Mesenchymal stem cell (in vitro differentiated cells and primary cell): ENCODE data around the gene HOXA13.
A peak's percentile ranks its signal among the peaks of the same experiment; 100 is the strongest.

ENCODE experiments used
- DNase-seq: peaks from one replicate; pipeline ENCODE4 v3.0.0-alpha.2; 2013
- H2AFZ ChIP-seq: one replicate; pipeline ENCODE4 v1.6.1; 2013; ENCODE audit warnings: low read depth, mild to moderate bottlenecking, control low read depth, inconsistent platforms, low read length, moderate library complexity
- H2AK5ac ChIP-seq: 2 replicates; pipeline ENCODE4 v1.6.1; 2013; ENCODE audit warnings: low read length, moderate library complexity, mild to moderate bottlenecking, inconsistent platforms; ENCODE audit not compliant: severe bottlenecking
- H2BK120ac ChIP-seq: one replicate; pipeline ENCODE4 v1.6.1; 2013; ENCODE audit warnings: low read depth, mild to moderate bottlenecking, inconsistent platforms, low read length, moderate library complexity
- H2BK12ac ChIP-seq, 2 experiments: one replicate each; pipeline ENCODE4 v1.6.1; 2013; ENCODE audit warnings: inconsistent platforms in 2 of 2, low read length in 2 of 2, mild to moderate bottlenecking in 2 of 2, moderate library complexity in 2 of 2, control low read depth in 1 of 2
- H2BK15ac ChIP-seq: one replicate; pipeline ENCODE4 v1.6.1; 2013; ENCODE audit warnings: mild to moderate bottlenecking, low read depth, inconsistent platforms; ENCODE audit not compliant: poor library complexity, severe bottlenecking
- H2BK5ac ChIP-seq: 2 replicates; pipeline ENCODE4 v1.6.1; 2013; ENCODE audit warnings: low read depth, mild to moderate bottlenecking, low read length, control low read depth, inconsistent platforms; ENCODE audit not compliant: poor library complexity, severe bottlenecking
- H3K14ac ChIP-seq, 2 experiments: one replicate each; pipeline ENCODE4 v1.6.1; 2013; ENCODE audit warnings: inconsistent platforms in 2 of 2, low read length in 2 of 2, control low read depth in 1 of 2, mild to moderate bottlenecking in 1 of 2, moderate library complexity in 1 of 2
- H3K18ac ChIP-seq, 2 experiments: one replicate each; pipeline ENCODE4 v1.6.1; 2013; ENCODE audit warnings: inconsistent platforms in 2 of 2, low read length in 2 of 2, control low read depth in 1 of 2, low read depth in 1 of 2, mild to moderate bottlenecking in 1 of 2
- H3K23ac ChIP-seq, 2 experiments: one replicate each; pipeline ENCODE4 v1.6.1; 2013; ENCODE audit warnings: inconsistent platforms in 2 of 2, low read length in 2 of 2, mild to moderate bottlenecking in 2 of 2, moderate library complexity in 2 of 2, control low read depth in 1 of 2
- H3K27ac ChIP-seq: 2 replicates; pipeline ENCODE4 v1.5.1; 2013; ENCODE audit warnings: mild to moderate bottlenecking, moderate library complexity, low read length, control low read depth, inconsistent platforms; ENCODE audit not compliant: poor library complexity, severe bottlenecking
- H3K27me3 ChIP-seq, 2 experiments: 2 replicates each; pipeline versions ENCODE4 v1.6.1 to v1.7.0; 2013; ENCODE audit warnings: low read length in 2 of 2, mild to moderate bottlenecking in 2 of 2, moderate library complexity in 2 of 2, control low read depth in 1 of 2, inconsistent platforms in 1 of 2; ENCODE audit not compliant: control insufficient read depth in 1 of 2, insufficient read depth in 1 of 2
- H3K36me3 ChIP-seq, 2 experiments: 2 replicates each; pipeline versions ENCODE4 v1.6.1 to v1.7.0; 2013; ENCODE audit warnings: low read length in 2 of 2, control low read depth in 1 of 2, inconsistent platforms in 1 of 2, low read depth in 1 of 2, mild to moderate bottlenecking in 1 of 2; ENCODE audit not compliant: insufficient read depth in 2 of 2, control insufficient read depth in 1 of 2
- H3K4ac ChIP-seq, 2 experiments: one replicate each; pipeline ENCODE4 v1.6.1; 2013; ENCODE audit warnings: inconsistent platforms in 2 of 2, low read length in 2 of 2, mild to moderate bottlenecking in 2 of 2, moderate library complexity in 2 of 2, control low read depth in 1 of 2, low read depth in 1 of 2
- H3K4me1 ChIP-seq: 2 replicates; pipeline ENCODE4 v1.6.1; 2013; ENCODE audit warnings: low read depth, low read length, control low read depth; ENCODE audit not compliant: control insufficient read depth, insufficient read depth
- H3K4me2 ChIP-seq: 2 replicates; pipeline ENCODE4 v1.6.1; 2013; ENCODE audit warnings: low read length, mild to moderate bottlenecking, inconsistent platforms; ENCODE audit not compliant: poor library complexity, severe bottlenecking
- H3K4me3 ChIP-seq, 2 experiments: 2 replicates each; pipeline versions ENCODE4 v1.5.1 to v1.7.0; 2013; ENCODE audit warnings: low read length in 2 of 2, mild to moderate bottlenecking in 2 of 2, control low read depth in 1 of 2, low read depth in 1 of 2; ENCODE audit not compliant: insufficient read depth in 1 of 2
- H3K79me1 ChIP-seq: replicated peaks from 2 replicates; pipeline ENCODE4 v1.6.1; 2013; ENCODE audit warnings: mild to moderate bottlenecking, control low read depth, low read length, inconsistent platforms; ENCODE audit not compliant: poor library complexity, severe bottlenecking
- H3K9ac ChIP-seq: 2 replicates; pipeline ENCODE4 v1.7.0; 2013; ENCODE audit warnings: mild to moderate bottlenecking, low read length, moderate library complexity
- H3K9me3 ChIP-seq: 2 replicates; pipeline ENCODE4 v1.7.0; 2013; ENCODE audit warnings: mild to moderate bottlenecking, low read length; ENCODE audit not compliant: control insufficient read depth
- H4K8ac ChIP-seq: one replicate; pipeline ENCODE4 v1.6.1; 2013; ENCODE audit warnings: inconsistent platforms, mild to moderate bottlenecking, low read length, moderate library complexity
- H4K91ac ChIP-seq: one replicate; pipeline ENCODE4 v1.6.1; 2013; ENCODE audit warnings: mild to moderate bottlenecking, low read length, inconsistent platforms
- WGBS: methylation state at CpG from one replicate; pipeline ENCODE4 v1.1.7; 2013; ENCODE audit warnings: mixed read lengths; 5-methylcytosine and 5-hydroxymethylcytosine counted together

The HOXA13 gene

GRCh38 chr7:27240015-27240731 lies 40.3 kb upstream of the HOXA13 start:
- H3K4me3 ChIP-seq: no peak overlapping the region
- H2BK12ac ChIP-seq: no peak overlapping the region
- no peaks in the 10 kb centered on the region for H3K9me3 ChIP-seq
- under 1% methylated on average over 15 of the region's 18 CpGs for WGBS
- H3K18ac ChIP-seq: no peak overlapping the region
- no peak overlapping the region for H2BK5ac ChIP-seq
- no peak overlapping the region for H3K4ac ChIP-seq
- no peak overlapping the region for H3K4me2 ChIP-seq
- no peaks in the 10 kb centered on the region for H3K36me3 ChIP-seq
- no peak overlapping the region for H2AK5ac ChIP-seq
- H3K4me1 ChIP-seq: peaks cover 37% of the 10 kb centered on the region
- H2AFZ ChIP-seq: no peak overlapping the region
- H3K79me1 ChIP-seq: no peaks in the 10 kb centered on the region
- H3K27me3 ChIP-seq: peaks cover 84 to 98% of the 10 kb centered on the region in 2 experiments
- no peak overlapping the region for H2BK15ac ChIP-seq
- no peak overlapping the region for H3K27ac ChIP-seq
- DNase-seq: no peak
- no peak overlapping the region for H3K9ac ChIP-seq
- no peak overlapping the region for H3K14ac ChIP-seq
- peak overlapping the region in 1 of 2 experiments; percentile 14 for H3K23ac ChIP-seq
- no peak overlapping the region for H2BK120ac ChIP-seq
- H4K91ac ChIP-seq: no peak overlapping the region
- H4K8ac ChIP-seq: no peak overlapping the region

- Histone ChIP-seq H2BK12ac (no peak overlapping the region), H3K14ac (no peak overlapping the region), H3K27me3 (peaks cover 83 to 98% of the 10 kb centered on the region in 2 experiments), H3K36me3 (no peaks in the 10 kb centered on the region), H3K4ac (no peak overlapping the region), H3K23ac (no peak overlapping the region), H4K8ac (no peak overlapping the region), H3K4me2 (peak overlapping the region; percentile 62), H4K91ac (no peak overlapping the region), H2BK120ac (no peak overlapping the region), H3K4me1 (peaks cover 38% of the 10 kb centered on the region), H2AFZ (no peak overlapping the region), H2AK5ac (no peak overlapping the region), H2BK15ac (peak overlapping the region; percentile 49), H3K18ac (no peak overlapping the region), H3K27ac (no peak overlapping the region), H3K9me3 (no peaks in the 10 kb centered on the region), H3K9ac (no peak overlapping the region), H3K4me3 (no peak overlapping the region), H2BK5ac (no peak overlapping the region), H3K79me1 (no peaks in the 10 kb centered on the region)
- 1% methylated on average over 46 of the region's 55 CpGs for WGBS
- peak; percentile 12 for DNase-seq
These were observed 39.6 kb upstream of the HOXA13 start for GRCh38 chr7:27239387-27240014.

GRCh38 chr7:27238979-27239386 lies 39.1 kb upstream of the HOXA13 start:
- Histone ChIP-seq H3K4me3 (no peak overlapping the region), H3K4me2 (peak overlapping the region; percentile 62), H2BK15ac (no peak overlapping the region), H3K9me3 (no peaks in the 10 kb centered on the region), H3K4ac (no peak overlapping the region), H2AK5ac (no peak overlapping the region), H3K4me1 (peaks cover 38% of the 10 kb centered on the region), H3K27ac (no peak overlapping the region), H4K91ac (no peak overlapping the region), H3K23ac (no peak overlapping the region), H3K18ac (no peak overlapping the region), H2AFZ (no peak overlapping the region), H3K9ac (no peak overlapping the region), H3K14ac (no peak overlapping the region), H2BK12ac (no peak overlapping the region), H2BK5ac (no peak overlapping the region), H3K27me3 (peaks cover 78 to 98% of the 10 kb centered on the region in 2 experiments), H2BK120ac (no peak overlapping the region), H4K8ac (no peak overlapping the region), H3K36me3 (no peaks in the 10 kb centered on the region), H3K79me1 (no peaks in the 10 kb centered on the region)
- no peak for DNase-seq
- 10% methylated on average over 15 of the region's 15 CpGs for WGBS

GRCh38 chr7:27237735-27238334 lies 37.9 kb upstream of the HOXA13 start:
- Histone ChIP-seq H2AK5ac (no peak overlapping the region), H2BK15ac (no peak overlapping the region), H2AFZ (no peak overlapping the region), H3K23ac (no peak overlapping the region), H3K27me3 (peaks cover 69 to 96% of the 10 kb centered on the region in 2 experiments), H3K4me1 (peaks cover 28% of the 10 kb centered on the region), H2BK120ac (no peak overlapping the region), H2BK12ac (no peak overlapping the region), H3K9ac (no peak overlapping the region), H3K9me3 (no peaks in the 10 kb centered on the region), H3K14ac (no peak overlapping the region), H3K4me2 (no peak overlapping the region), H3K4me3 (no peak overlapping the region), H3K79me1 (no peaks in the 10 kb centered on the region), H3K36me3 (no peaks in the 10 kb centered on the region), H3K27ac (no peak overlapping the region), H3K4ac (no peak overlapping the region), H3K18ac (no peak overlapping the region), H4K91ac (no peak overlapping the region), H4K8ac (no peak overlapping the region), H2BK5ac (no peak overlapping the region)
- DNase-seq: peak; percentile 27
- 12% methylated on average over 1 of the region's 1 CpG for WGBS
